ENCODE measurements around the gene FAM163A.
"Not testable (repeated sequence)": the region's sequence is repeated elsewhere in the genome, so short reads cannot be mapped to it uniquely, and the experiment has no call there.

FAM163A gene

DNA sequence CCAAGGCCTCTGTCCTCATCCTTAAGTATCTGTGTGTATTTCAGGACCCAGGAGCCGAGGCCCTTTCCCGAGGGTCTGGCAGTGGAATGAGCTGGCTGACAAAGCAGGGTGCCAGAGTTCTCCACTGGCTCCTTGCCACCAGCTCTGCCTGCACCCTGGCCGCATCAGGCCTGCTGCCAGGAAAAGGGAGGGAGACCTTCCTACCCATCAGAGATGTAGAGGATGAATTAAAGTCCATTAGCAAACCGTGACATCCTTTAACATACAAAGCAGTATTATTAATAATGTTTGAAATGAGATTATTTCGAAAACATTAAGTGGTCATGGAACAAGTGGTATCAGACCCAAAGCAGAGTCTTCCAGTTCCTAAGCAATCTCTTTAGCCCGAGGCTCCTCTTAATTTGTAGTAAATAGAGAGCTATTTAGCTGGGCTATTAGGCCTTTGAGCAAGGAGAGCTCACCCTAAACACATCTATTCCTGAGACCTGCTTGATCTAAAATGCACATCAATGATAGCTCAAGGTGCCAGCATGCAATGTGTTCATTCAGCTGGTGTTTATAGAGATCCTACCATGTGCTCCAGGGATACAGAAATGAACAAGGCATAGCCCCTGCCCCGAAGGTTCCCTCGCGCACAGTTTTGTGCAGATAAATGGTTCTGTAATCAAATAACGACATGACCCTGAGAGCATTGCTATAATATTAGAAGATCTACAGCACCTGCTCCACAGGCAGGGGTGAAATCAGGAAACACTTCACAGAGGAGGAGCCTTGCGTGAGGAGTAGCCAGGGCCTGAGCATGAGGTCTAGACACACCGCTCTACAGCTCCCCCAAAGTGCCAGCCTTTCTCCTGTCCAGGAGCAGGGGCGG lies 44.0 kb downstream of the FAM163A start:
- in situ Hi-C loops (cut with MboI; ENCODE audit: low sequenced_read_pairs): no loop called here

DNA sequence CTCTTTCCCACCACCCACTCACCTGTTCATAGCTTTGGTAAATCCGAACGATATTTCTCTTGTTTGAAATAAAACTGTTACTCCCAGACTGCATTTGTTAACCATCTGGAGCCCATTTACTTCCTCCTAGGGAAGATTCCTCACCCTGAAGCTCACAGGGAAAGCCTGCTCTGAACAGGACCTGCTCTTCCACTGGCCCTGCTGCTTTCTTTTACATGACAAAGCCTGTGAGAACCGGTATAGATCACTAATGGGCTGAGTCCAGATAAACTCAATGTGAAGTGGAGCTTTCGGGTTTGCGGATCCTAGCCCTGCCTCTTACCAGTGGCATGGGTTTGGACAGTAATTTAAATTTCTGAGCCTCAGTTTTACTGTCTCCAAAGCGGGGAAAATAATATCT lies 45.2 kb downstream of the FAM163A start:
- in situ Hi-C loops (cut with MboI; ENCODE audit: low sequenced_read_pairs): no loop called here

DNA sequence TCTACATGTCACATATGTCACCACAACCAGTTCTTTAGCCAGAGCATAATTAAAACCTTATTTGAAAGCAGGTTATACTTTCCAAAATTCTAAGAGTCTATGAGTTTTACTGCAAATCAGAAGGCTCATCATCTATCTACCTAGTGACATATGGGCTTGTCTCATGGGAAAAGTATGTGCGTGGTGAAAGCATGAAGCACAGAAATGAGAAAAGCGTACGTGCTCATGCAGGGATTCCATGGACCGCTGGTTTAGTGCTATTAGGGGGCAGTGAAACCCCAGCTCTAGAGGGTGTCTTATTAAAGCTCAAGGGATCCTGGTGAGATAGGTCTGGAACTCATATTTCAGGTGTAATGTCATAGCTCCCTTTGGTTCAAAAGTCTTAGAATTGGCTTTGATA lies 50.2 kb downstream of the FAM163A start:
- in situ Hi-C loops (cut with MboI; ENCODE audit: low sequenced_read_pairs): no loop called here

DNA sequence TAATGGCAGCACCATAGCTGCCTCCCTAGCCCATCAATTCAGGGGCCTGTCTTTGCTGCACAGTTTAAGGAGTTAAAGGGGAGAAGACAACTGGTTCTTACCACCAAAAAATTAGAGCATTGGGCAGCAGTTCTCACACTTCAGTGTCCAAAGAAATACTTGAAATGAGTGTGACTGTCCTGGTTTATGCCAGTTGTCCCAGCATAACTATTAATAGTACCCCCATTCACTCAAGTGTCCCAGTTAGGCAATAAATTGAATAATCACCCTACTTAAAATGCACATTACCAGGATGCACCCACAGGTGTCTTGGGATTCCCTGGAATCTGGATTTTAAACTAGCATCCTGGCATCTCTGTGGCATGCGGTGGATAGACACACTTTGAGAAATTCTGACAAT lies 51.1 kb downstream of the FAM163A start:
- in situ Hi-C loops (cut with MboI; ENCODE audit: low sequenced_read_pairs): no loop called here

DNA sequence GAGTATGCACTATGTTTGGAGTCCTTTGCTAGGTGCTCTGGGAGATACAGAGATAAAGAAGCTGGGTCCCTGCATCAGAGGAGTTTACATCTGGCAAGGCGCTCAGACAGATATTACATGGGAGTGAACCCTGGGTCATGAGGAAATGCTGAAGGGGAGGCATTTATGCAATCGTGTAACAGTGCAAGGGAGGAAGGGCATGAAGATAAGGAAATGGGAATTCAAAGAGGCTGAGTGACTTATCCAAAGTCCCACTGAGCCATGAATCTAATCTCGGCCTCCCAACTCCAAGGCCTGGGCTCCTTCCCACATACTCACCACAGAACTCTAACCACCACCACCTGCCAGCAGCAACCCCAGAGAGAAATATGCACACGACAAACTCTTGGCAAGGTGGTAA lies 51.6 kb downstream of the FAM163A start:
- in situ Hi-C loops (cut with MboI; ENCODE audit: low sequenced_read_pairs): no loop called here

DNA sequence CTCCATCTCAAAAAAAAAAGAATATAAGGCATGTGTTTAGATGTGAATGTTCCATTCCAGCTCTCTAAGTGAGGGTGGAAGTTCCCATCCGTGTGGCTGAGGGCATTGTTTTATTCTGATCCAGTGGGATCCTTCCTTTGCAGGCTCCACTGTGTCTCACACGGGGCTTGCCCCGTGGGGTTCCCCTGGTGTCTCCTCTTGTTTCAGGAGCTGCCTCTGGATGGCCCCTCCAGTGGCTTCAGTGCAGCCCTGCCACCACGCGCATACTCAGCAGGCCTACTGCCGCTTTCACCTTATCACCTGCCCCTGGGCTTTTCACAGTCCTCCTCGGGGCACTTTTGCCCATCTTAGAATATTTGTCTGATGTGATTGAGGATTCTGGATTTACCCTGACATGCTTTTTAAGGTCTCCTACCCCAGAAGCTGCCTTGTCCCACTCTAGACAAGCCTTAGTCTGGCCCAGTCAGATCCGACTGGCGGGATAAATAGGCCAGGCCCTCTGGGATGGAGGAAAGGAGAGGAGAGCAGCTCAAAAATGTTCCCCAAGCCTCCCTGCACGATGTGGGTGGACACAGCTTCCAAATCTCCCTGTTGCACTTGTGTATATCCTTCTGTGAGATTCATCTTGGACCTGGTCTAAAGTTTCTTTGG lies 55.2 kb downstream of the FAM163A start:
- in situ Hi-C loops (cut with MboI; ENCODE audit: low sequenced_read_pairs): no loop called here

DNA sequence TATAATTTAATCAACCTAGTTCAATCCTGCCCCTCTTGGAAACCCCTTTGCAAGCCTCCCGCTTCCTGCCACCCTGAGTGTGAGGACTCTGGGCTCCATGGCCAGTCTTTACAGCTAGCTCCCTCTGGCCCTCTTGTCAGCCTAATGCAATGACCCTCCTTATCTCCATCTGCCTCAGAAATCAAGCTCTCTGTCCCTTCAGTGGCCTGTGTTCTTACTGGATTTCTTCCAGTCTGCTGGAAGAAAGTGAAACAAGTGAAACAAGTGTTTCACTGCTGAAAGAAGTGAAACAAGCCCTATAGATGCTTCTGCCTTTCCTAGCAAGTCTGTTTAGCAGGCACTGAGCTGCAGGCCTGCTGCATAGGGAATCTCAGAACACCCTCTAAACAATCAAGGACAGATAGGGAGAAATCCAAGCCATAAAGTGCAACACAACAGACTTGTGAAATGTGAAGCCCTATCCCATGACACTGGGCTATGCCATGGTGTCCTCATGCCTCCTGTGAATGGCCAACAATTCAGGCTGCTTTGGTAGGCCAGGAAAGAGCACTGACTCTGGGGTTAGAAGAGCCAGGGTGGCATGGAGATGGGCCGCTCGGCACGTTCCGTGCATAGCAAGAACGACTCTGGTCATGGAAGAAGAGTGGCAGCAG lies 55.9 kb downstream of the FAM163A start:
- in situ Hi-C loops (cut with MboI; ENCODE audit: low sequenced_read_pairs): no loop called here

DNA sequence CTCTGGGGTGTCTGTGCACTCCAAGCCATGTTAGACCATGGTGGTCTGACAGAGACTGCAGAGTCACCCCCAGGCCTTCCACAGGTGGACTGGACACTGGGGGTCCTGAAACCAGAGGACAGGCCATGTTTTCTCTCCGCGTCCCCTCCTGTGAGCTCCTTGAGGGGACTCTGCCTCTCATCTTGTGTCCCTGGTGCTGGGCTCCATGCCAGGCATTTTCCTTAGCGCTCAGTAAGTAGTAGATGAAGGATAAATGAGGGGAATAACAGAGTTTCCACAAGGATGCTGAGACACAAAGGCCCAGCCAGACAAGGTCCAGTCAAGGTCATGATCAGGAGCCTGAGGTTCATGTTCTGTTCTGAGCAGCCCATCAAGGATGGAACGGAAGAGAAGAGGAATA lies 57.4 kb downstream of the FAM163A start:
- in situ Hi-C loops (cut with MboI; ENCODE audit: low sequenced_read_pairs): no loop called here

DNA sequence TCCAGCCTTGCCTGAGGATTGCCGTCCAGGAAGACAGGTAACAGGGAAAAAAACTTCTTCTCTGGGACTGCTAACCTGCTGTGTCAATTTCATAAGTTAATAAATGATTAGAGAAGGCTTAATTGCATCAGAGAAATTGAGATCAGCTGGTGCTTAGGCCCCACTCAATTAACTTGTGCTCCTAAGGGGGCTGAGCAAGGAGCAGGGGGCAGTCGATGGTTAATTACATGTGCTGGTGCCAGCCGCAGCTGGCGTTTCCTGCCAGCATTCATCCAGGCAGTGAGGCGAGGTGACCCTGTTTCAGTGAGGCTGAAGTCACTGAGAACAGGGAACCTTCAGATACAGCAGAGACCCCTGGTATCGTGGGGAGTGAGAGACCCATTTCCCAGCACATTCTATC lies 60.0 kb downstream of the FAM163A start:
- in situ Hi-C loops (cut with MboI; ENCODE audit: low sequenced_read_pairs): no loop called here

DNA sequence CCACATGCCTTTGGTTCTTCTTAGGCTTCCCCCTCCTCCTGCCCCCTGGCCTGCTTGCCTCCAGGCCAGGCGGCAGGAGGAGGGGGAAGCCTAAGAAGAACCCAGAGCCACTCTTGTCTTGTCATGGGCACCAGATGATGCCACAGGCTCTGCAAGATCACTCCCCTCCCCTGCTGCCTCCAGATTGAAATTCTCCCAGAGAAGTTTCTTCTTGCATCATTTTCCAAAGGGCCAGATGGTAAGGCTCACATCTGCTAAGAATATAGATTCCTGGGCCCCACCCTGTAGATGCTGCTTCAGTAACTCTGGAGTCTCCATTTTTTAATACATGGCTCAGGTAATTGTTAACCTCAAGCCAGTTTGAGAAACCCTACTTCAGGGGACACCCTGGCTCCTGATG lies 60.8 kb downstream of the FAM163A start:
- in situ Hi-C loops (cut with MboI; ENCODE audit: low sequenced_read_pairs): no loop called here

DNA sequence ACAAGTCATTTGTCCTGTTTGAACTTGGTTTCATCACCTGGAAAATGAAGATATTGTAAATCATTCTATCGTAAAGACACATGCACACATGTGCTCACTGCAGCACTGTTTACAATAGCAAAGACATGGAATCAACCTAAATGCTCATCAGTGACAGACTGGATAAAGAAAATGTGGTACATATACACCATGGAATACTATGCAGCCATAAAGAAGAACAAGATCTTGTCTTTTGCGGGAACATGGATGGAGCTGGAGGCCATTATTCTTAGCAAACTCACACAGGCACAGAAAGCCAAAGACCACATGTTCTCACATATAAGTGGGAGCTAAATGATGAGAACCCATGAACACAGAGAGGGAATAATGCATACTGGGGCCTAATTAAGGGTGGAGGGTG lies 61.3 kb downstream of the FAM163A start:
- in situ Hi-C loops (cut with MboI; ENCODE audit: low sequenced_read_pairs): not testable (repeated sequence)

DNA sequence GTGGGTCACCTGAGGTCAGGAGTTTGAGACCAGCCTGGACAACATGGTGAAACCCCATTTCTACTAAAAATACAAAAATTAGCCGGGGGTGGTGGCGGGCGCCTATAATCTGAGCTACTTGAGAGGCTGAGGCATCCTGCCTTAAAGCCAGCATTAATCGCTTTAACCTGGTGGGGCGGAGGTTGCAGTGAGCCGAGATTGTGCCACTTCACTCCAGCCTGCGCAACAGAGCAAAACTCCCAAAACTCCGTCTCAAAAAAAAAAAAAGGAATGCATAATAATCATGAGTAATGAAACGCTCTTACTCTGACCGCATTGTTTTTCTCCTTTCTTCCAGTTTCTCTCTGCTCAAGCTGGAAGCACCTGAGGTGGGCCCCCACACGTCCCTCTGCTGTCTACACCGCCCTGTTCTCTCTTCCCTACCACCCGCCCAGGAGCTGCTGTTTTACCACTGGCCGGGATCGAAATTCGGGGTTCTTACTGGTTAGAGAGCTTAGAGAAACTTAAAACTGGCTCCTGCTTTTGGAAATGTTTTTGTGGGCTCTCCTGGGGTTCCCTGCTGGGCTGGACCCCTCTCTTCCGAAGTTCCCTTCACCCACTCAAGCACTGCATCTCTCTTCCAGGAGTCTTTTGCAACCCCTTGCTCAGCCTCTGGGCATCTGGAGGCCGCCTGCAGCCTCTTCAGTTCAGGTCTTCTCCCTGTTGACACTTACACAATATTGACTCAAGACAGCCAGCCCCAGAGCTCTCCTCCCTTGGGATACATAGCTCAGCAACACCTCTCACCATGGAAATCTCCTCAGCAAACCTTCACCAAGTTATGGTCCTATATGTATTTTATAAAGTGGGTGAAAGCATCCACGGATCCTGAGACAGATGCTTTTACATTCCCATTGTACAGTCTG lies 62.5 kb downstream of the FAM163A start:
- in situ Hi-C loops (cut with MboI; ENCODE audit: low sequenced_read_pairs): no loop called here

DNA sequence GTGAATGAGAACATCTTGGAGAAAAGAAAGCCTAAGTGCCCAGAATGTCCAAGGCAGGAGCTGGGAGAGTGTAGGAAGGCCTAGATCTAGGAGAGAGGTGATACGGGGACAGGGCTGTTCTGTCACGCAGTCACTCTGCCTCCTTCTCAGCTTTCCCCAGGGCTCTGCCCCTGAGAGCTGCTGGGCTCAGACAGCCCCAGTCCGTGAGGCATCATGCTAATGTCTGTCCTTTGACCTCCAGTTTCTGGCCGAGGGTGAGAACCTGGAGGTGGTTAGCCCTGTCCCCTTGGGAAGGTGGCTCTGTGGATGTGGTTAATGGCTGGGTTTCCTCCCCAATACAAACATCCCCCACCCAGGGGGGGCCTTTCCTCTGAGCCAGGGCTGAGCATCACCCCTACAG lies 63.2 kb downstream of the FAM163A start:
- in situ Hi-C loops (cut with MboI; ENCODE audit: low sequenced_read_pairs): no loop called here

DNA sequence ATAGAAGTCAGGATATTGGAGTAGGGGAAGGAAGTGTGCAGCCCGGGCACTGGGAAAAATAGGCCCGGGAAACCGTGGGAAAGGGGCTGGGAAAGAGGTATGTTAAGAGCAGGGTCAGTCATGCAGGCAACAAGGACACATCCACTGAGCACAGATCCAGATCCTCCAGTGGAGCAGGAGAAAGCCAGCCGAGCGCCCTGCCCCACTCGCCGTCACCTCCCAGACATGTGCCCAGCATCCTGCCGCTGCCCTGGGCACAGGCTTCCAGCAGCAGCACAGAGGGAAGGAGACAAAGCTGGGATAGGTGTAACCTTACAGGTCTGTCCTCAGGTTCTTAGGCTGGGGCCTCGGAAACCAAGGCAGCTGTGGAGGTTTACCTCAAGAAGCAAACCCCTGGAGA lies 64.2 kb downstream of the FAM163A start:
- in situ Hi-C loops (cut with MboI; ENCODE audit: low sequenced_read_pairs): no loop called here

DNA sequence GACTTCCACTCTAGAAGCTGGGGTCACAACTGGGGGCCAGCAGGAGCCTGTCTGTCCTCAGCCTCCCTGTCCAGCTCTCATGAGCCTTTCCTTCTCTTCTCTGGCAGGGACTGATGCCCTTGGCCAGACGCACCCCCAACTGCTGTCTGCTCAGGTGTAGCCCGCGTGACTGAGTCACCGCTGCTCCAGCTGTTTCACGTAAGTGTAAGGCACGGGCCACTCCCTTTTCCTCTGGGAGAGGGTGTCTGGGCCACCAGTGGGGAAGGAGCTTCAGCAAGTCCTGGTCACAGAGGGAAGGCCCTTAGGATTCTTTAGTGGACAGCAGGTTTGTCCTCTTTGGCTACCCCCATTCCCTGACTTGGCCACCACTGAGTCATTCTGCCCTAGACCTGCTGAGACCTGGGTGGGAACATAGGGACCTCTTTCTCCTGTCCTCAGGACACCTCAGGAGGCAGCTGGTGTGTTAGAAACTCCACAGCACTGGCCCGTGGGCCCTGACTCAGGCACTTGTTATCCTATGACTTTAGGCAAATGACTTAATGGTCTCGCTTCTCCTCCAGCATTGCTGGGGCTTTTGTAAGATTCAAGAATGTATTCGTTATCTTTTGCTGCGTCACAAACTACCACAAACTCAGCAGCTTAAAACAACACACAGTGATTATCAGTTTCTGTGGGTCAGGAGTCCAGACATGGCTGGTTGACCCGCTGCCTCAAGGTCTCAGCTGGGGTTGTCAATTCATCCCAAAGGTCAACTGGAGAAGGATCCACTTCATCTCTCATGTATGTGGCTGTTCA lies 64.8 kb downstream of the FAM163A start:
- in situ Hi-C loops (cut with MboI; ENCODE audit: low sequenced_read_pairs): no loop called here

DNA sequence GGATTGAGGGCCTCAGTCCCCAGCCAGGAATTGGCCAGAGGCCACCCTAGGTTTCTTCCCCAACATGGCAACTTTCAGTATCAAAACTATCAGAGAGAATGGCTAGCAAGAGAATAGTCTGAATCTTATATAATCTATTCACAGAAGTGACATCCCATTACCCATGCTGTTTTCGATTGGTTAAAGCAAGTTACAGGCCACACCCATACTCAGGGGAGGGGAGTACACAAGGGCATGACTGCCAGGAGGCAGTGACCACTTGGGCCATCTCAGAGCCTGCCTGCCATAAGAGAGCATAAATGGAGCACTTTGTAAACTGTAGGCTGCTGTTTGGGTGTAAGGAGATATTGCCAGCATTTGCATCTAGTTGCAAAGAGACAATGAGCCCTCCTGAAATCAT lies 65.4 kb downstream of the FAM163A start:
- in situ Hi-C loops (cut with MboI; ENCODE audit: low sequenced_read_pairs): no loop called here

DNA sequence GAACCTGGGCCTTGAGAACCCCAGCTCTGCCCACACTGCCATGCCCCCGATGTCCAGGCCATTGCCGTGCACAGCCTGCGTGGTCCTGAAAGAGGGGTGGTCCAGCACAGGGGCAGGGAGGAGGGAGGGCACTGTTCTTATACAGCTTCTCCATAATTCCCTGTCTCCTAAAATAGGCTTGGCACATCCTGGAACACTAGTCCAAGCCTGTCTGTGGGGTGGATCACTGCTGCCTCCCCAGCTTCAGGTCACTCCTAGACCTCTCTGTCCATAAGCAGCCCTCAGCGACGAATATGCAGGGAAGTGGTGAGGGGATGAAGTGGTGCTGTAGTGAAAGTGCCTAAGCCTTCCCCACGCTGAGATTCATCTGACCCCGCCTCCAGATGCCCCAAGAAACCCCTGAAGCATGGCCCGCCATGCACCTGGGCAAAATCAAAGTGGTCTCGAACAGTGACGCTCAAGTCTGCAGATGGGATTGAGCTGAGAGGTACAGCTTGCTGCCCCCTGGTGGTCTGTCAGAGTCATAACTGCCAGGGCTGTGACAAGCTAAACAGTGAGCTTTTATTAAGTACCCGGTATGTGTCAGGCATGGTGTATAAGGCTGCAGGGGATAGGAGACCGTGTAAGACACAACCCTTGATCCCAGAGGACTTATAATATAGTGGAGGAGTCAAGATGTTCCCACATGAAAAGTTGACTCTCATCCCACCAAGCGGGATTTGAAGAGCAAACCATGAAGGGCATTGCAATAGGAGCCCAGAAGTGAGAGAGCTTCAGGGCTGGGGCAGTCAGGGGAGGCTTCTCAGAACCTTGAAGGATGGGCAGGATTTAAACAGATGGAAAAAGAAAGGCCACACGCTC lies 66.6 kb downstream of the FAM163A start:
- in situ Hi-C loops (cut with MboI; ENCODE audit: low sequenced_read_pairs): no loop called here

DNA sequence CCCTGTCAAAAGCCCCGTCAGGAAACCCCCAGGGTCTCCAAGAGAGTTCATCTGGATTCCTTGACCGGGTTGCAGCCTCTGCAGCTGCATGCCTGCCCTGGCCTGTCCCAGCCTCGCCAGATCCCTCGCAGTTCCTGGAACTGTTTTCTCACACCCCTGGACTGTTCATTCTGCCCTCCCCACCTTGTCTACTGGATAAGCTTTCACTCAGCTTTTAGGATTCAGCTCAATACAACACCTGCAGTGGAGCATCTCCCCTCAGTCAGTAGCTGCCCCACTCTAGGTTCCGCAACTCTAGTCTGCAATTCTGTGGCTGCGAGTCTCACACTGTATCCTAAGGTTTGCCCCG lies 67.2 kb downstream of the FAM163A start:
- in situ Hi-C loops (cut with MboI; ENCODE audit: low sequenced_read_pairs): no loop called here

DNA sequence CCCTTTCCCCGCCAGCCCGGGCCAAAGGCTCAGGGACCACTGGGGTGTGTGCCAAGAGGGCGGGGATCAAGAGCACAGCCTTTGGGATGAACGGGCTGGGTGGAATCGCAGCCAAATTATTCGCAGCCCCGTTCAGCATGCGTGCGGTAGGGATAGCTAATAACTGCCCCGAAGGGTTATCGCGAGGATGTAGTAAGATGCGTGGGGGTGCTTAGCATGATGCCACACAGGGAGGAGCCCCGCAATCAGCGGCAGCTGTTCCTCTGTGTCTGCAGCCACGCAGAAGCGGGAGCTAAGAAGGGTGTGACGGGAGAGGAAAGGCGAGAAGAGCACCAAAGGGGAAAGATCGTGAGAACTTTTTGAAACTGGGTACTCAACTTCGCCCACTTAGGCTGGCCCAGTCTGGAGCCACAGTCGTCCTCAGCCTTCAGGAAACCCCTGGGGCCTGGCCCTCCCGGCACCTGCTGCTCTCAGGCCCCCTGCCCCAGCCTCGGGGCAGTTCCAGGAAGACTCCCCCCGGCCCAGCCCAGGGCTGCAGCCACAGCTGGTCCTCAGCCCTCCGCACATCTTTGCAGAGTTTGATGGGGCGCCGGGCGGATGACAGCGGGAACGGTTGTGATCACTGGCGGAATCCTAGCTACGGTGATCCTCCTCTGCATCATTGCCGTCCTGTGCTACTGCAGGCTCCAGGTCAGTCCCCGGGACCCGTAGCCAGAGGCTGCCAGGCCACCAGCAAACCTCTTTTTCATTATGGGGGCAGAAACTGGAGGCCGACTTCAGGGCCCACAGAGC lies 69.6 kb downstream of the FAM163A start:
- in situ Hi-C loops (cut with MboI; ENCODE audit: low sequenced_read_pairs): no loop called here
